HG03097 (cell line): ENCODE measurements around the gene AK2.
"Not testable (repeated sequence)": the region's sequence is repeated elsewhere in the genome, so short reads cannot be mapped to it uniquely, and the experiment has no call there.

Experiments used
- ATAC-seq: cut with Tn5 transposase; IDR thresholded peaks from one replicate; pipeline ENCODE4 v1.9.1; 2021; ENCODE audit not compliant: unreplicated experiment, low FRiP score

Gene AK2

GRCh38 chr1:33036526-33037503 is at the start of gene AK2:
Gene AK2, minus strand, starts transcription at chr1:33036883. Its CDS starts 55 bp downstream, at chr1:33036828.
- peak; percentile 98 for ATAC-seq

- no peak for ATAC-seq
Measured at GRCh38 chr1:33086384-33086850, 49.7 kb upstream of the AK2 start.

- ATAC-seq = no peak
Measured at GRCh38 chr1:33085332-33085731, 48.6 kb upstream of the AK2 start.

- no peak for ATAC-seq
Measured at GRCh38 chr1:33082575-33083108, 46.0 kb upstream of the AK2 start.

GRCh38 chr1:33081554-33082305 is 45.0 kb upstream of the AK2 start:
- no peak for ATAC-seq

GRCh38 chr1:33080885-33081553 is 44.3 kb upstream of the AK2 start, which contains the start of gene AZIN2:
Gene AZIN2, plus strand, starts transcription at chr1:33081153. Its CDS starts 1,097 bp downstream, at chr1:33082250.
- ATAC-seq = peak; percentile 92

GRCh38 chr1:33080373-33080772 is 43.7 kb upstream of the AK2 start:
- no peak for ATAC-seq

- ATAC-seq = no peak
Measured at GRCh38 chr1:33078030-33078591, 41.4 kb upstream of the AK2 start.

- no peak for ATAC-seq
Measured at GRCh38 chr1:33074193-33074945, 37.7 kb upstream of the AK2 start.

- ATAC-seq = no peak
Measured at GRCh38 chr1:33072707-33073106, 36.0 kb upstream of the AK2 start.

GRCh38 chr1:33070628-33071027 is 33.9 kb upstream of the AK2 start:
- no peak for ATAC-seq

- not testable (repeated sequence) for ATAC-seq
Measured at GRCh38 chr1:33068108-33068507, 31.4 kb upstream of the AK2 start.

- not testable (repeated sequence) for ATAC-seq
Measured at GRCh38 chr1:33066477-33066876, 29.8 kb upstream of the AK2 start.

- ATAC-seq = no peak
Measured at GRCh38 chr1:33065301-33065700, 28.6 kb upstream of the AK2 start.

- ATAC-seq = not testable (repeated sequence)
Measured at GRCh38 chr1:33064284-33064683, 27.6 kb upstream of the AK2 start.

GRCh38 chr1:33061834-33062233 is 25.2 kb upstream of the AK2 start:
- no peak for ATAC-seq

- ATAC-seq = no peak
Measured at GRCh38 chr1:33060579-33061083, 23.9 kb upstream of the AK2 start.

- ATAC-seq = no peak
Measured at GRCh38 chr1:33057095-33057494, 20.4 kb upstream of the AK2 start.

- ATAC-seq = no peak
Measured at GRCh38 chr1:33056426-33056825, 19.7 kb upstream of the AK2 start.
